GM12865 (cell line): ENCODE results near the gene CFAP58.

Experiments
- DNase-seq: peaks from one replicate; pipeline ENCODE4 v3.0.0; 2010; ENCODE audit warnings: low read depth
- H3K4me3 ChIP-seq: 2 replicates; pipeline ENCODE4 v1.5.1; 2011; ENCODE audit warnings: mild to moderate bottlenecking, low read depth, low read length, control low read depth
- CTCF ChIP-seq: IDR thresholded peaks from 2 replicates; pipeline ENCODE4 v1.5.1; 2011; ENCODE audit warnings: low read length, control low read depth, low read depth, inconsistent platforms; ENCODE audit not compliant: insufficient read depth; ENCODE audit errors: missing control alignments

Gene CFAP58

DNA sequence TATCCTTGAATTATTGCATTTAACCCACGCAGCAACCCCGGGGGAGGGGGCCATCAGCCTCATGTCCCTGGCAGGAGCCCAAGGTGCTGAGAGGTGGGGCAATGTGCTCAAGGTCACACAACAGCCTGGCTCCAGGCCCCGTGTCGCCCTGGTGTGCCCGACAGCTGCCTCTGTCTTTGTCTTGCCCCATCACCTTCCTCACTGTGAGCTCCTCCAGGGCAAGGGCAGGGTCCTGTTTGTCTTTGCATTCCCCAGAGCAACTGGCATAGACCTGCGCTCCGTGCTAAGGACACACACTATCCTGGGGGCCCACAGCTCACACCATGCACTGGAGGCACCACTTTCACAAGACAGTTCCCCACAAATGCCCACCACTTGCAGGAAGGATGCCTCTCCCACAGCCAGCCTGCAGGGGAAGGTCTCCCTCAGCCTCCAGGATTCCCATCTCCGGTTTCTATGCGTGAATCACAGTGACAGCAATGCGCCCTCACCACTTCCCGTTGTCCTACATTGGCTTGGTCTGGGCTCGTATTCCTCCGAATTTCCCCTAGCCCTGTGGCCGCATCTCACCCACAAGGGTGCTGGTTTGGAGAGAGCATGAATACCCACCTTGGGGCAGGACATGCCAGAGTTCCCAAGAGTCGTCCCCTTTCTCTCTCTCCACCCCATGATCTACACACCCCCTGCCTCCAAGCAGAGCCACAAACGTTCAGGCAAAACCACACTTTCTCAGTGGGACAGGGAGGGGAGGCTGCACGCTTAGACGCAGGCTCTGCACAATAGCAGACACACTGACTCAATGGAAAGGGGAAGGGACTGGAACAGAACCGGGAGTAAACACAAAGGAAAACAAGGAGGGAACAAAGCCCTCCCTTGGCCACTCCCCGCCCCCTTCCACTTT is 25.6 kb upstream of the CFAP58 start:
- DNase-seq = no peak
- H3K4me3 ChIP-seq = no peak overlapping the region

GRCh38 chr10:104328646-104328895 is 25.1 kb upstream of the CFAP58 start:
- DNase-seq = no peak
- no peak for TF ChIP-seq CTCF
- no peak overlapping the region for H3K4me3 ChIP-seq

More for the DNA sequence above, 25.6 kb upstream of the CFAP58 start:
- no peak for TF ChIP-seq CTCF

DNA sequence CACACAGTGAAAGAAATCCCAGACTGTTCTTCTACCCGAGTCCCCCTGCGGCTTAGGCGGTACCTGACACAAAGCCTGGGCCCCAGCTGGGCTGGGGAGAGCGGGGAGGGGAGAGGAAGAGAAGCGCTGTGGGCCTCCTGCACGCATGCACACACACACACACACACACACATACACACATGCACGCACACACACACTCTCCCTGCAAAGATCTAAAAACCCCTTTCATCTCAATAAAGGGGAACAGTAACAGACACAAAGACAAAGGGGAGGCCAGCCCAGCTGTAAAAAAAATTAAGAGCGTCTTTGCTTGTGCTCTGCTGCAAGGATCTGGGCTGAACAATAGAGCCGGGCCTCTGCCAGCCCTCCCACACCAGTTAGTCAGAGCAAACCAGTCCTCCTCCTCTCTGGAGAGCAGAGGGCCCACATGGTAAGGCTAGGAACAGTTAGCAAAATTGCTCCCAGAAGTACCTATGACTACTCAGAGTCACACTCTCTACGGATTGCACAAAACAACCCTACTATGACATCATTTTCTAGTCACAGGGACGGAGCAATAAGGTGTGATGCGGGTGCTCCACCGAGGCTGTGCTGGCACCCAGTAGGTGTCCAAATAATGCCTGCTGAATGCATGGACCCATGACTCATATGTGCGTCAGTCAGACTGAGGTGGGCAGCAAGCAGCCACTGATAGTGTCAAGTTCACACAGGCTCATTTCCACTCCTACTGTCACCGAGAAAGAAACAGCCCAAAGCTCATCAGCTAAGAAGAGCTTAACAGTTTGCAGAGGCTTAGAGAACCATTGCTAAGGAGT is 24.5 kb upstream of the CFAP58 start:
- no peak overlapping the region for H3K4me3 ChIP-seq
- no peak for TF ChIP-seq CTCF
- peak; percentile 38 for DNase-seq

DNA sequence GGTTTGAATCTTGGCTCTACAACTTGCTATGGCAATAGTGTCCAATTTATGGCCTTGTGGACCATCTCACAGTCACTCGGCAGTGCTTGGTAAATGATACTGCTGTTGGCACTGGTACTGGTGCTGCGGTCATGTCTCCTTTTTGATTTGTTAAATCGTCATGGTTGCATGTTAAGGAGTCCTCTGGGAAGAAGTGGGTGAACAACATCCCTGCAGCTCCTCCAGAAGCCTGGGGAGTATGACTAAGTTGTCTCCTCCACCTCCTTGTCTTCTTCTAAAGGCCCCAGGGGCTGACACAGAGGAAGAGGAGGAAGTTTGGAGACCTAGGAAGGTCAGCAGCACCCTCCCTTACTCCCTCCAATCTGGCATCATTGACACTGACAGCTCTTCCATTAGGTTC is 23.9 kb upstream of the CFAP58 start:
- no peak for TF ChIP-seq CTCF
- no peak overlapping the region for H3K4me3 ChIP-seq
- DNase-seq = no peak

DNA sequence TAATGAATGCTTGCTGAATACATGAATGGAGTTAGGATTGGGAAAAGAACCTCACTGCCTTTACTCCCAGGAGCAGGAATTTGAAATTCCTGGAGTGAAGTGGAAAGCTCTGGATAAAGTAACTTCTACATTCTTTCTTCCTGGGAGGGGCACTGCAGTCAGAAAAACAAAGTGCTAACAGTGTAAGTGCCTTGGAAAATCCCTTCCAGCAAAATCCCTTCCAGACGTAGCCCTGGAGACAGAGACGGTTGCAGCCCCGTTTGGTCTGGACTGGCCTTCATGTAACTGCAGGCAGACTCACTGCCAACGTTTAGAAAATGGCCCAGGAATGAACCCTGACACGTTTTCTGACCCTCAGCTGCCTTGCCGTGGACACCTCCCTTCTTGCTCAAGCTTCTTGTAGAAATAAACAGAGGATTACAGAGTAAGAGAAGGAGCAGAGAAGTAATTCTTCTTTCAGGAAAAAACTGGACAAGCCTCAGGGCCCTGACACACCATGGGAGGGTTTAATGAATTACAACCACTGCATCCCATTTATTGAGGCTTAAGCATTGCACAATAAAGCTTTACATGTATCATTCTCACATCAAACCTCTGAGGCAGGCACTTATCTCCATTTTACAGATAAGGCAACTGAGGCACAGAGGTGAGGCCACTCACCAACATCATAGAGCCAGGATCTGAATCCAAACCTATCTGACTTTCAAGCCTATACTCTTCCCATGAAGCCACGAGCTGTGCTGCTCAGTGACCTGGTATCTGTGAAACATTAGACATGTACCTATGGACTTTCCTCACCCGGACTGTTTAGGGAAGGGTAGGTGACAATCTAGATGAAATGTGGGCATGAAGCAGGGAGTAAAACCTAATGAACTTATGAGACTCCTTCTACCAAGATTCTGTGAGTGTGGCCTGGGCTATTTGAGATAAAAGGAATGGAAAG is 23.2 kb upstream of the CFAP58 start:
- TF ChIP-seq CTCF = no peak
- DNase-seq = no peak
- H3K4me3 ChIP-seq = no peak overlapping the region

GRCh38 chr10:104331208-104331838 is 22.3 kb upstream of the CFAP58 start:
- no peak overlapping the region for H3K4me3 ChIP-seq
- DNase-seq = no peak
- no peak for TF ChIP-seq CTCF
